GM18505 (cell line): Measurements from ENCODE around the gene MED15.

Source experiments
- ATAC-seq: cut with Tn5 transposase; IDR thresholded peaks from one replicate; pipeline ENCODE4 v1.9.1; 2021; ENCODE audit not compliant: unreplicated experiment
- POLR2A ChIP-seq: IDR thresholded peaks from 4 replicates; pipeline ENCODE4 v1.6.1; 2011; ENCODE audit warnings: borderline replicate concordance; ENCODE audit not compliant: insufficient read depth, insufficient read length; ENCODE audit errors: extremely low read depth

The MED15 gene

GRCh38 chr22:20525048-20525447 lies 17.6 kb downstream of the MED15 start:
- no peak for TF ChIP-seq POLR2A
- ATAC-seq, result no peak

GRCh38 chr22:20526305-20526627 lies 18.9 kb downstream of the MED15 start:
- TF ChIP-seq POLR2A, result no peak
- no peak for ATAC-seq

- ATAC-seq, result no peak
- no peak for TF ChIP-seq POLR2A
Measured at GRCh38 chr22:20526628-20527355, 19.4 kb downstream of the MED15 start.

- ATAC-seq, result no peak
- TF ChIP-seq POLR2A, result no peak
Measured at GRCh38 chr22:20528405-20528978, 21.1 kb downstream of the MED15 start.

GRCh38 chr22:20530368-20531153 lies 23.2 kb downstream of the MED15 start:
- ATAC-seq, result no peak
- no peak for TF ChIP-seq POLR2A

- no peak for ATAC-seq
- no peak for TF ChIP-seq POLR2A
Measured at GRCh38 chr22:20531154-20531403, 23.7 kb downstream of the MED15 start.

GRCh38 chr22:20531404-20532201 lies 24.2 kb downstream of the MED15 start:
- ATAC-seq, result no peak
- no peak for TF ChIP-seq POLR2A

- no peak for TF ChIP-seq POLR2A
- ATAC-seq, result no peak
Measured at GRCh38 chr22:20532256-20532993, 25.0 kb downstream of the MED15 start.

GRCh38 chr22:20533095-20533878 lies 25.9 kb downstream of the MED15 start:
- no peak for TF ChIP-seq POLR2A
- no peak for ATAC-seq

GRCh38 chr22:20533879-20534265 lies 26.5 kb downstream of the MED15 start:
- ATAC-seq, result no peak

GRCh38 chr22:20536590-20537324 lies 29.3 kb downstream of the MED15 start:
- TF ChIP-seq POLR2A, result no peak
- ATAC-seq, result no peak

More at GRCh38 chr22:20533879-20534265, 26.5 kb downstream of the MED15 start:
- TF ChIP-seq POLR2A, result no peak
